PC-9 (cell line): ENCODE measurements around the gene HMGCL.
"Not testable (repeated sequence)": the region's sequence is repeated elsewhere in the genome, so short reads cannot be mapped to it uniquely, and the experiment has no call there.

Source experiments
- CTCF ChIP-seq: fragments of 200-600 bp; sonication (generic); conservative IDR thresholded peaks from 2 replicates; pipeline ENCODE4 v1.6.1; 2017; ENCODE audit warnings: mixed run types, antibody characterized with exemption, mild to moderate bottlenecking, moderate library complexity
- EZH2 ChIP-seq: fragments of 200-600 bp; sonication (generic); IDR thresholded peaks from 2 replicates; pipeline ENCODE4 v1.8.0; 2017; ENCODE audit warnings: antibody characterized with exemption, low read depth

GRCh38 chr1:23794732-23795182, 30.5 kb downstream of the HMGCL start:
- not testable (repeated sequence) for TF ChIP-seq CTCF, EZH2
